Neural cell (in vitro differentiated cells): ENCODE data around the gene SYT7.

Source experiments
- EP300 ChIP-seq: fragments of 450-650 bp; conservative IDR thresholded peaks from 2 replicates; pipeline ENCODE4 v1.6.1; 2014; ENCODE audit warnings: antibody characterized with exemption, mild to moderate bottlenecking, moderate library complexity; ENCODE audit not compliant: poor library complexity, severe bottlenecking
- POLR2AphosphoS5 ChIP-seq: IDR thresholded peaks from 2 replicates; pipeline ENCODE4 v1.6.1; 2012
- SMC3 ChIP-seq: fragments of 450-650 bp; conservative IDR thresholded peaks from 2 replicates; pipeline ENCODE4 v1.6.1; 2014; ENCODE audit warnings: antibody characterized with exemption, mild to moderate bottlenecking, moderate library complexity; ENCODE audit not compliant: poor library complexity
- TF ChIP-seq, protein P1 (sequence below): fragments of 450-650 bp; IDR thresholded peaks from 2 replicates; pipeline ENCODE4 v1.5.1; 2014; ENCODE audit warnings: antibody characterized with exemption, mild to moderate bottlenecking, moderate library complexity; ENCODE audit not compliant: poor library complexity, severe bottlenecking
- TF ChIP-seq, protein P2 (sequence below): IDR thresholded peaks from 2 replicates; pipeline ENCODE4 v1.6.1; 2012; ENCODE audit warnings: borderline replicate concordance

- no peak for TF ChIP-seq POLR2AphosphoS5
- TF ChIP-seq, protein P1, sequence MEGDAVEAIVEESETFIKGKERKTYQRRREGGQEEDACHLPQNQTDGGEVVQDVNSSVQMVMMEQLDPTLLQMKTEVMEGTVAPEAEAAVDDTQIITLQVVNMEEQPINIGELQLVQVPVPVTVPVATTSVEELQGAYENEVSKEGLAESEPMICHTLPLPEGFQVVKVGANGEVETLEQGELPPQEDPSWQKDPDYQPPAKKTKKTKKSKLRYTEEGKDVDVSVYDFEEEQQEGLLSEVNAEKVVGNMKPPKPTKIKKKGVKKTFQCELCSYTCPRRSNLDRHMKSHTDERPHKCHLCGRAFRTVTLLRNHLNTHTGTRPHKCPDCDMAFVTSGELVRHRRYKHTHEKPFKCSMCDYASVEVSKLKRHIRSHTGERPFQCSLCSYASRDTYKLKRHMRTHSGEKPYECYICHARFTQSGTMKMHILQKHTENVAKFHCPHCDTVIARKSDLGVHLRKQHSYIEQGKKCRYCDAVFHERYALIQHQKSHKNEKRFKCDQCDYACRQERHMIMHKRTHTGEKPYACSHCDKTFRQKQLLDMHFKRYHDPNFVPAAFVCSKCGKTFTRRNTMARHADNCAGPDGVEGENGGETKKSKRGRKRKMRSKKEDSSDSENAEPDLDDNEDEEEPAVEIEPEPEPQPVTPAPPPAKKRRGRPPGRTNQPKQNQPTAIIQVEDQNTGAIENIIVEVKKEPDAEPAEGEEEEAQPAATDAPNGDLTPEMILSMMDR = no peak
- TF ChIP-seq, protein P2, sequence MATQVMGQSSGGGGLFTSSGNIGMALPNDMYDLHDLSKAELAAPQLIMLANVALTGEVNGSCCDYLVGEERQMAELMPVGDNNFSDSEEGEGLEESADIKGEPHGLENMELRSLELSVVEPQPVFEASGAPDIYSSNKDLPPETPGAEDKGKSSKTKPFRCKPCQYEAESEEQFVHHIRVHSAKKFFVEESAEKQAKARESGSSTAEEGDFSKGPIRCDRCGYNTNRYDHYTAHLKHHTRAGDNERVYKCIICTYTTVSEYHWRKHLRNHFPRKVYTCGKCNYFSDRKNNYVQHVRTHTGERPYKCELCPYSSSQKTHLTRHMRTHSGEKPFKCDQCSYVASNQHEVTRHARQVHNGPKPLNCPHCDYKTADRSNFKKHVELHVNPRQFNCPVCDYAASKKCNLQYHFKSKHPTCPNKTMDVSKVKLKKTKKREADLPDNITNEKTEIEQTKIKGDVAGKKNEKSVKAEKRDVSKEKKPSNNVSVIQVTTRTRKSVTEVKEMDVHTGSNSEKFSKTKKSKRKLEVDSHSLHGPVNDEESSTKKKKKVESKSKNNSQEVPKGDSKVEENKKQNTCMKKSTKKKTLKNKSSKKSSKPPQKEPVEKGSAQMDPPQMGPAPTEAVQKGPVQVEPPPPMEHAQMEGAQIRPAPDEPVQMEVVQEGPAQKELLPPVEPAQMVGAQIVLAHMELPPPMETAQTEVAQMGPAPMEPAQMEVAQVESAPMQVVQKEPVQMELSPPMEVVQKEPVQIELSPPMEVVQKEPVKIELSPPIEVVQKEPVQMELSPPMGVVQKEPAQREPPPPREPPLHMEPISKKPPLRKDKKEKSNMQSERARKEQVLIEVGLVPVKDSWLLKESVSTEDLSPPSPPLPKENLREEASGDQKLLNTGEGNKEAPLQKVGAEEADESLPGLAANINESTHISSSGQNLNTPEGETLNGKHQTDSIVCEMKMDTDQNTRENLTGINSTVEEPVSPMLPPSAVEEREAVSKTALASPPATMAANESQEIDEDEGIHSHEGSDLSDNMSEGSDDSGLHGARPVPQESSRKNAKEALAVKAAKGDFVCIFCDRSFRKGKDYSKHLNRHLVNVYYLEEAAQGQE = no peak
- TF ChIP-seq SMC3 = no peak
- TF ChIP-seq EP300 = no peak
These were observed 1.8 kb downstream of the SYT7 start for GRCh38 chr11:61578819-61579675.
